Measurements from ENCODE around the gene GRK5.

GRK5 gene

DNA sequence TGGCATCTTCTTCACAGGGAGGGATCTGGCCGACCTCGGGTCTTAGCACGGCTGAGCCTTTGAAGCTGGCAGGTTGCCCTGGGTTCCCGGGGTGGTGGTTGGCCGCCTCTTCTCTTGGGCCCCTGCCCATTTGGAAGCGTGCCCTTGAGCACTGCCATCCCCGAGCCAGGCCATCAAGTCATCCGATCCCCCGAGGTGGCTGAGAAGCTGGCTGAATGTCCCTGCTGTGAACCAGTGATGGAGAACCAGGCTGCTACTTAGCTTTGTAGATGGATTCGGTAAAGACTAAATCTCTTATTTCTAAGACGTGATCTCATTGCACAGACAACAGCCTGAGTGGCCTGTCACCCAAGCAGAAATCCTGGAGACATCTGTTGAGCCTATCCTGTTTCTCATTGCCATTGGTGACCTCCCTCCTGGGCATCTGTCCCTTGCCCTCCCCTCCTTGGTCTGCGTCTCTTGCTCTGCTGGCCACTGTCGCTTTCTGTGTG, 74.3 kb downstream of the GRK5 start:
- DNase-seq = no peak

DNA sequence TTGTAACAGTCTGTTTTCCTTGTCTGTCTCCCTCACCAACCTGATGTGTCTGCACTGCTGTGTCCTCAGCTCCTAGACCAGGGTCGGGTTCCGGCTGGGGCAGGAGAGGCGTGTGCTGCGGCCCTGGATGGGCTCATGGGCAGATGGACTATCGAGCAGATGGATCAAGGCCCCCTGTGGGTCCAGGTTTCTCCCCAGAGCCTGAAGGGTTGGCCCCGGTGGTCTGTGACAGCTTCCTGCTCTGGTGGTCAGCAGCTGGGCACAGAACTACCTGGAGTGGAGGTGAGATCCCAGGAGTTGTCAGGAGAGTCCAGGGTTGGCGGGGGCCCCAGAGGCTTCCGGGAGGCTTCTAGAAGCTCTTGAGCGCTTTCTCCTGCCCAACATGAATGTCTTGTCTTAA, 75.1 kb downstream of the GRK5 start:
- DNase-seq = no peak

DNA sequence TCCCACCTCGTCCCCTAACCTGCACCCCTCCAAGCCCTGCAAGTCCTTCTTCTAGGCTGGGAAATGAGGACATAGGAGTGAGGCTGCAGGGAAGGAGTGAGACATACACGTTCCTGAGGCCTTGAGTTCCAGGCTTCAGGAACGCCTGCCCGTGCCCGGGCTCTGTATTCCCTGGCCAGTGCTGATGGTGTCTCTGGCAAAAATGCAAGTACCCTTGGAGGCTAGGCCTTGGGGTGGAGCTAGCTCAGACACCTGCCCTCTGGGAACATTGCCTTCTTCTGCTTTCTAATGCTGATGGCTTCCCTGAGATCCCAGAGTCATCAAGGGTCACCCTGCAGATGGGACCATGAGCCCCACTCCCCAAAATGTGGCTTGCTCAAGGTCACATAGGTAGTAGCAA, 76.0 kb downstream of the GRK5 start:
- no peak for DNase-seq

DNA sequence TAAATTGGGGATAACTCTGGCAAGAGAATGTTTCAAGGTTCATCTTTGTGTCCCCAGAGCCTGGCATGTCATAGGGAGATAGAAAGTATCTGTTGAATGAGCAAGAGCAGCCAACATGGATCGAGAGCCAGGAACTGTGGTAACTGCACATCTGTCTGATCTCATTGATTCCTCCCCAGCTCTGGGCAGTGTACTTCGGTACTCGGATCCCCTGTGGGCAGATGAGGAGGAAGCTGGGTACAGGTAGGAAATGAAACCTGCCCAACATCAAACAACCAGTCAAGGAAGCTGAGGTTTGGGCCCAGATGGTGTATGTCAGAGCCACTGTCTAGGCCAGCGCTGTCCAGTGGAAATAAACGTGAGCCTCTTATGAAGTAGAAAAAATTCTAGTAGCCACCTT, 76.4 kb downstream of the GRK5 start:
- DNase-seq = peak; percentile 28

DNA sequence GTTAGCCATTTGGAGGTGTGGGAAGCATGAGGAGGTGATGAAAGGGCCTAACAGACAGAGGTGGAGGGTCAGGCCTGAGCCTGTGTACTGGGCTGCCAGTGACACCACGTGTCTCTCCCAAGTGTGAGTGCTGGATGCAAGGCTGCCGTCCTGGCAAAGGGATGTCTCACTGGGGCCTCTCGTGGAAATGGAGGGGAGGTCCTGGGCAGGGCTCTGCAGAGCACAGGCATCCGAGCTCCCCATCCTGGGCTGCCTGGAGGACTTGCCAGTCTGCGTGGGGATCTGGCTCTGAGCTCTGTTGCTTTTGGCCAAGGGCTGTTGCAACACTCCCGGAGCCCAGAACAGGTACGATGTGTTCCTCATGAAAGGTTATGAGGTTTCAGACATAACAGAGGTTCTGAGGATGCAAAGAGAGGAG, 77.3 kb downstream of the GRK5 start:
- no peak for DNase-seq

DNA sequence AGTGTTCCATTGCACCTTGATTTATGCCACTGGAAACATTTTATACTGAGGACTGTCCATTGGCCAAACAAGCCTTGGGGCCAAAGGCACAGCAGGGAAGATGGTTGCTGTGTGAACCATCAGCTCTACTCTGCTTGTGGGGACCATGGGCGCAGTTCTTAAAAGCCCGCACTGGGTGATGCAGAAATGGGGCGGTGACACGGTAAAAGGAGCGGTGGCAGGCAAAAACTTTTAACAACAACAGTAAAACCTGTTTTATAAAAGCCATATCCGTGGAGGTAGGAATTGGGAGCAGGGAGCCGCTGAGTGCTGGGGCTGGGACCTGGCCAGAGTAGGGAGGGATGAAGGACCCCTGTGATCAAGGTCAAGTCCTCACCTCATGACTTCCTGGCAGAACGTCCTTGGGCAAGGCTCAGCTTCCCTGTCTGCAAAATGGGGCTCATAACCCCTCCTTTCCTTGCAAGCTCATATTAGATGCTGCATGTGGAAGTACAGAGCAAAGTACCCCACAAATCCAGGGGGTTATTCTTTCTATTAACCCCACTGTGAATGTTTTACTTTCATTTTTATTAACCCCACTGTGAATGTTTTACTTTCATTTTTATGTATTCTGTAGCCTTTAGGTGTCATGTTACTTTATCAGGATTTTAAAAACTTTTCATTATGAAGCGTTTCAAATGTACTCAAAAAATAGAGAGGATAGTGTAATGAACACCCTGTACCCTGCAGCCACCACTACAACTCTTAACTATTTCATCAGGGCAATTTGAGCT, 78.3 kb downstream of the GRK5 start:
- DNase-seq = no peak

DNA sequence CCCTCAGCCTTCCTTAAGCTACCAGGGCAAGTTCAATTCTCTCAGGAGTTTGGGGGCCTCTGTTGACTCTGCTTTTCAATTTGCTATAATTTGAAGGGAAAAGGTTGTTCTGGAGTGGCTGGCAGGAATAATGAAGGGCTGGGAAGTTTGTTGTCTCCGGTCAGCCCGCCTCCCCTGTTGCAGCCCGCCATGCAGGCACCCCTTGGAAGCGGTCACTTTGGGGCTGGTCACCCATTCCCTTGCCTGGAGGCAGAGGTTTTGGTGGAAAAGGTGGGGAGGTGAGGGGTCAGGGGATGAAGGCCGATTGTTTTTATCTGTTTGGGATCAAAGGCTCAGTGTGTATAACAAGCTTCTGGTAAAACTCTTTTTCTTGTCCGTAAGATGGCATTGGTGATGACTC, 79.1 kb downstream of the GRK5 start:
- no peak for DNase-seq

DNA sequence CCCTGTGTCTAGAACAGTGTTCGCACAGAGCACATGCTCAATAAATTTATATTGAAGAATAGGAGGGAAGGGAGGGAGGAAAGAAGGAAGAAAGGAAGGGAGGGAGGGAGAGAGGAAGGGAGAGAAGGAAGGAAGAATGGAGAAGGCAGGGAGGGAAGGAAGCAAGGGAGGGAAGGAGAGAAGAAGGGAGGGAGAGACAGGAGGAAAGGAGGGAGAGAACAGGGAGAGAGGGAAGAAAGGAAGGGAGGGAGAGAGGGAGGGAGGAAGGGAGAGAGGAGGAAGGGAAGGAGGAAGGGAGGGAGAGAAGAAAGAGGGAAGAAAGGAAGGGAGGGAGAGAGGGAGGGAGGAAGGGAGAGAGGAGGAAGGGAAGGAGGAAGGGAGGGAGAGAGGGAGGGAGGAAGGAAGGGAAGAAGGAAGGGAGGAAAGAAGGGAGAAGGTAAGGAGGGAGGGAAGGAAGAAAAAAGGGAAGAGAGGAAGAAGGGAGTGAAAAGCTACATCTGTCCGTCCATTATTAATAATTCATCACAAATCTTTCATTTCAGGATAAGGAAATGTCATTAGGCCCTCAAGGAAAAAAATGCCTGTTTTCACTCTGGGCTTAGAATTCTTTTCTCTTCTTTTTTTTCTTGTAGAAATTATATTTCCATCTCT, 79.7 kb downstream of the GRK5 start:
- no peak for DNase-seq

DNA sequence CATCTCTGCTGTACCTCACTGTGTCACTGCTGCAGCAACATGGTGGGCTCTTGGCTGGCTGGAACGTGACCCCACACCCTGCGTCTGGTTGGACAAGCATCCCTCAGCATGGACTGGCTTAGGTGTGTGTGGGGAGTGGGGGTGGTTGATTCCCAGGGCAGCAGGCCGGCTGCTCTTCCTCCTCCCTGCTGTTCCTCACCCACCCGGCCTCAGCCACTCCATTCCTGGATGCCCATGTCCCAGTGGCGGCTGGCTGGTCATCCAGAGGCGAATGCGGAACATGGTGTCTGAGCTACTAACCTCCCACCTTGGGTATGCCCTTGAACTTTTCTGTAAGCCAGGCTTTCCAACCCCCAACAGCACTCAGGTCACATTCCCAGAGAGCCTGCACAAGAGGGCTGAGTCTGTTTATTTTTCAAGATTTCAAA, 81.2 kb downstream of the GRK5 start:
- DNase-seq = no peak

DNA sequence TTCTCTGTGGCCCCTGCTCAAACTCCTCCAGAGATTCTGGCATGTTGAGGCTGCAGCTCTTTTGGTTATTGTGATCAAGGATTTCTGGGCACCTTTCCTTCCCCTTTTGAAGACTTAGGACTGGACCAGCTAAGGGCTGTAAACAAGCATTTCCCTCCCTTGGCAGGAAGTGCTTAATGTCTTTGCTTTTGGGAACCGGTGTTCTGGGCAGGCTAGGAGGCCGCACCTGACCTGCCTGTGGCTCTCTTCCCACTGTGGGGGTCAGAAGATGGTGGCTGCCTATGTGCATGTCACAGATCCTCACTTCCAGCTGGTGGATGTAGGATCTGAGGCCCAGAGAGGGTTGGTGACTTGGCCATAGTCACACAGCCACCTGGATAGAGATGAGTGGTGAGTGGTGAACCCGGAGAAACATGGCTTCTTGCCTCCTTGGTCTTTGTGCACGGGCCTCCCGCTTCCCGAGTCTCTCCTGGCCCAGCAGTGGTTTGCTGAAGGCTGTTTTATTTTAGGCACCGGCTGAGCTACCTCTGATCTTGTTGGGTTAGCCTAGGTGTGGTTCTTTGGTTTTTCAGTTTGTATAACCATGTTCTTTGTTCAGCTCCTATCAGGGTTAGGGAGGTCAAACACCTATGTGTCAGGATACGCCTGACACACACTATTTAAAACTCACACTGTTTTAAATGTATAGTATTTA, 82.0 kb downstream of the GRK5 start:
- DNase-seq = no peak

DNA sequence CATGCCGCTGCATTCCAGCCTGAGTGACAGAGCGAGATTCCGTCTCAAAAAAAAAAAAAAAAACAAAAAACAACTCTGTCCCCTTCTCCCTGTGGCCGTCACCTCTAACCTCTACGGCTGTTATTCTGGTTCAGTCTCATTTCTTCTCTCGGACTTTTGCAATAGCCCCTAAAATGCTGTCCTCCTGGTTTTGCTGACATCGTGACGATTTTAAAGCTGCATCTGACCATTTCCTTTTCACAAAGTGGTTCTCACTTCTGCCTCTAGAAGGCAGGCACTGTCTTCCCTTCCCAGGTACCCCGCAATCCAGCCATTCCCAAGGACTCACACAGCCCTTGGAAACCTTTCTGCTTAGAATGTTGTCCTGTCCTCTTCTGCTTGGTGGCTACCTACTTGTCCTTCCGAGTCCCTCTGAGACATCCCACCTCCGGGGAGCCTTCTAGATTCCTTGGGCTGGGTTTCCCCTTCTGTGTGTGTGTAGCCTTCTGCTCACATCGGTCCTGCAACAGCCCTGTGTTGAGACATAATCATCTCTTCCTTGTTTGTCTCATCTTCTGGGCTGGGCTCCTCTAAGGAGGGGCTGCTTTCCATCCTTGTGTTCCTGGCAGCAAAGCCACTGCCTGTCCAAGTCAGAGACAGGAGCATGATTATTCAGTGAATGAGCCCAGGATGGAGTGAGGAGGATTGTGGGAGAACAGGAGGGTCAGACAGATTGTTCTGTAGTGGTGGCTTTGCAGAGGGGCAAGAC, 83.1 kb downstream of the GRK5 start:
- DNase-seq = no peak

DNA sequence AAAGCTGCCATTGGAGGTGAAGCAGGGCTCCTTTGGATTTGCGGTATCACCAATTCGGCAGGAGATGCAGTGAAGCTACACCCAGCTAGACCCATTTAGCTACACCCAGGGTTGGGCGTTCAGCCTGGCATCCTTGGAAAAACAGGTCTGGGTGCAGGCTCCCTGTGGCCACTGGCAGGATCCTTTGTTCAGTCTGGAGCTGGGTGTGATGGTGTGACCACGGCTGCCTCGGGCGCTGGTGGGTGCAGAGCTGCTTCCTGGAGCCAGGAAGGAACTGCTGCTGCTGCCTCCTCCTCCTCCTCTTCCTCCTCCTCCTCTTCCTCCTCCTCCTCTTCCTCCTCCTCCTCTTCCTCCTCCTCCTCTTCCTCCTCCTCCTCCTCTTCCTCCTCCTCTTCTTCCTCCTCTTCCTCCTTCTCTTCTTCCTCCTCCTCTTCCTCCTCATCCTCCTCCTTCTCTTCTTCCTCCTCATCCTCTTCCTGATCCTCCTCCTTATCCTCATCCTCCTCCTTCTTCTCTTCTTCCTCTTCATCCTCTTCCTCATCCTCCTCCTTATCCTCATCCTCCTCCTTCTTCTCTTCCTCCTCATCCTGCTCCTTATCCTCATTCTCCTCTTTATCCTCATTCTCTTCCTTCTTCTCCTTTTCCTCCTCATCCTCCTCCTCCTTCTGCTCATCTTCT, 84.0 kb downstream of the GRK5 start:
- no peak for DNase-seq

DNA sequence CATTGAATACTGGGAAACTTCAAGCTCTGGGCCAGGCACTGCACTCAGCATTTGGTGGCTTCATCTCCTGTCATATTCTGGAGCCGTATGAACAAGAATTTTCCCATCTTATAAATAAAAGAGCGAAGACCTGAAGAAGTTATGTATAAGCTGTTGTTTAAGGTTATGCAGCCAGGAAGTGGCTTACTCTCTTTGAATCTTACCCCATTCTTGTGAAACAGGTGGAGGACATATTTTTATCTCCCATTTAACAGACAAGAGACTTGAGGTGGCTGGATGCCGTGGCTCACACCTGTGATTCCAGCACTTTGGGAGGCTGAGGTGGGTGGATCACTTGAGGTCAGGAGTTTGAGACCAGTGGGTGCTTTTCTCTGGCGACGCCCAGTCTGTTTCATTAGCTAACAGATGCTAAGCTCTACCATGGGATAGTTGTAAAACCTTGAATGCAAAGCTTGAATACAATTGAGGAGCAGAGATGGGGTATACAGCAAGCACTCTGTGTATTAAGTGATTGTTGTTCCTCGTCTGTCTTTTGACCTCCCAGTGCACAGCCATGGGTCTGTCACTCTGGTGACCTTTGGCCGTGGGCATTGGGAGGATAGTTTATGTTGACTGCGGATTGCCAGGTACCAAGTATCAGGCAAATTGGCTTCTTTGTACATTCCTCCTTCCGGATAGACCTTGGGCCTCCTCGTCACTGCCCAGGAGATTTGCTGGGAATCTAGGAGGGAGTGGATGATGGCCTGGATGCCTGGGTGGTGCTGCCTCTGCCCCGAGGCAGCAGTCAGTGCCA, 85.8 kb downstream of the GRK5 start:
- no peak for DNase-seq

DNA sequence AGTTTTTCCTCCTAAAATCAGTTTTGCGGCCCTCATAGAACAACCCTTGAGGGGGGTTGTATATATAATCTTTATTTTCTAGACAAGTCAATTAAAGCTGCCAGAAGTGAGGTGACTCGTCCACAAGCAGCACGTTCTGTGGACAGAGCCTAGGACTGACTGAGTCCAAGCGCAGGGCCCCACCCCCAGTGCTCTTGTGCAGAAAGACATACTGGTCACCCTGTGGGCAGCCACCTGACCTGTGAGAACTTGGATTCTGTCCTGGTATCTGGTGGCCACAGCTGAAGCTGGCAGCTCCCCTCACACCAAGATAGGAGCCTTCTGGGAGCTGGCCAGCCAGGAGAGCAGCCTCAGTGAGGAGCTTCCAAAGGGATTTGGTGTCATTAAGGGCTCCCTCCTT, 89.3 kb downstream of the GRK5 start:
- no peak for DNase-seq

DNA sequence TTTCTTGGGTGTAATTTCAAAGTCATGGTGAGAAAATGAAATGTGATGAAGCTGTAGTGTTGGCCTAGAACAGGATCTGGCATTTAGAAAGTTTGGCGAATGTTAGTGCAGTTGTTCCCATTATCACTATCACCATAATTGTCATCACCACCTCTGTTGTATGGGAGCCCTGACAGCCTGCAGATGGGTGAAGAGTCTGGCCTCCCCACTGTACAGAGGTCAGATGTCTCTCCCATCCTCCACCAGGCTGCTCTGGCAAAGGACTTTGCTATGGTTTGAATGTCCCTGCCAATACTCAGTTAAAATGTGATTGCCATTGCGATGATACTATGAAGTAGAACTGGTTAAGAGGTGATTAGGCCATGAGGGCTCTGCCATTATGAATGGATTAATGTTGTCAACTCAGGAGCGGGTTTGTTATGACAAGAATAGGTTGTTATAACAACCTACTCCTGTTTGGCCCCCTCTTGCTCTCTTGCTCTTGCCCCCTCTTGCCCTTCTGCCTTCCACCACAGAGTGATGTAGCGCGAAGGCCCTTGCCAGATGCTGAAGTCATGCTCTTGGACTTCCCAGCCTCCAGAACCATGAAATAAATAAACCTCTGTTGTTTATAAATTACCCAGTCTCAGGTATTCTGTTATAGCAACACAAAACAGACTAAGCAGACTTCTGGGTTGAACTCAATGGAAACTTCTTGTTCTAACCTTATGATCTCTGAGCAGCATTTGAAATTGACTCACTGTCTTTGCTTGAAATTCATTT, 90.0 kb downstream of the GRK5 start:
- DNase-seq = no peak

DNA sequence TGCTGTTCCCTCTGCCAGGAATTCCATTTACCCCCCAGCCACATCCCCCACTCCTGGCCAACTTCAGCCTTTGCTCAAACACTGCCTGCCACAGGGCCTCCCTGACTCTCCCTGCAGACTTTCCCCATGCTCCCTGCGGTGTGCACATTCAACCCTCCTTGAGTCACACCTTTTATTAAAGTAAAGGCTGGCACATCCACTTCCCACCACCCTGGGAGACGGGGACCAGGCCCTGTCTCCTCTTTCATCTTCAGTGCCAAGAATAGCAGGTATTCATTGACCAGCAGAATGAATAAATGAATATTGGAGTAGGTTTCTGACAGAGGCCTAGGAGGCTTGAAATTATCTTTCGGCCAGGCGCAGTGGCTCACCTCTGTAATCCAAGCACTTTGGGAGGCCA, 91.4 kb downstream of the GRK5 start:
- no peak for DNase-seq

DNA sequence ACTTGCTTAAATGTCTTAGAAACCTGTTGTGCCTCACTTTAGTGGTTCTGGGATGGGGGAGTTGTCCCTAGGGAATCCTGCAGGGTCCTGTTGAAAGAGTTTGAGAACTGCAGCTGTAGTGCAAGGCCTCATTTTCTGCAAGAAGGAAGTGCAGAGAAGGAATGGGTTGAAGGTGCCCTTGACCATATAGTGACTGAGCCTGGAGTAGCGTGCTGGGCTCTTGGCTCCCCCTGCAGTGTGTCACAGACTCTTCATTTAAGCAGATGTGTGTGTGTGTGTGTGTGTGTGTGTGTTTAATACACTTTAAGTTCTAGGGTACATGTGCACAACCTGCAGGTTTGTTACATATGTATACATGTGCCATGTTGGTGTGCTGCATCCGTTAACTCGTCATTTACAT, 92.2 kb downstream of the GRK5 start:
- no peak for DNase-seq

DNA sequence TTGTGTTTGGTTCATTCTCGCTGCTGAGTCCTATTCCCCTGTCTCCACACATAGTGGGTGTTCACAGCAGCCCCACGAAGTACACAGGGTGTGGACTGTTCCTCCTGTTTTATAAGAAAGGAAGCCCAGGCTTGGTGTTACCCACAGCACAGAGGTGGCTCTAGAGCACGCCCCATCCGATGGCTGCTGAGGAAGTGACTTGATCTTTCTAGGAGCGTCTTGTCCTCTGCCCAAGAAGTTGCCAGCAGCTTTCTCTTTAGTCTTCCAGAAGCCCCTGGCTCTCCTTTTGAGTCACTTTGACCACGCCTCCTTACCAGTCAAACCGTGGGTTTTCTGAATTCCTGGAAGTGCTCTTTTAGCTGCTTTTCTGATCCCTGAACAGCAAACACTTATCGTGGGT, 94.0 kb downstream of the GRK5 start:
- DNase-seq = peak; percentile 92

DNA sequence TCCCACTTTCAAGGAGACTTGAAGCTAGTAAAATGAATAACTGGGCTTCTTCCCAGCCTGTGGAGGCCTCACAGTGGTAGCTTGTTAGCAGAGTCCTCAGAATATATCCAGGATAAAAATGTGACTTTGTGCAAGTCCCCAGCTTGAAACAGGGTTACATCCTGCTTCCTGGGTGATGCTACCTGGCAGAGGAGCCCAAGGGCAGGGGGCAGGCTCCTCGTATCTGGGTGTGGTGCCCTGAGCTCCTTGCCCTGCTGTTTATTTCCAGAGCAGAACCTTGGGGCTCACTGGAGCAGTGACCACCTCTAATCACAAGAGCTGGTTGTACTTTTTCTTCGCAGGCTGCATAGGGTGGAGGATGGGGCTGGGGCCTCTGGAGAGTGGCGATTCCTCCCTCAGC, 94.8 kb downstream of the GRK5 start:
- no peak for DNase-seq

DNA sequence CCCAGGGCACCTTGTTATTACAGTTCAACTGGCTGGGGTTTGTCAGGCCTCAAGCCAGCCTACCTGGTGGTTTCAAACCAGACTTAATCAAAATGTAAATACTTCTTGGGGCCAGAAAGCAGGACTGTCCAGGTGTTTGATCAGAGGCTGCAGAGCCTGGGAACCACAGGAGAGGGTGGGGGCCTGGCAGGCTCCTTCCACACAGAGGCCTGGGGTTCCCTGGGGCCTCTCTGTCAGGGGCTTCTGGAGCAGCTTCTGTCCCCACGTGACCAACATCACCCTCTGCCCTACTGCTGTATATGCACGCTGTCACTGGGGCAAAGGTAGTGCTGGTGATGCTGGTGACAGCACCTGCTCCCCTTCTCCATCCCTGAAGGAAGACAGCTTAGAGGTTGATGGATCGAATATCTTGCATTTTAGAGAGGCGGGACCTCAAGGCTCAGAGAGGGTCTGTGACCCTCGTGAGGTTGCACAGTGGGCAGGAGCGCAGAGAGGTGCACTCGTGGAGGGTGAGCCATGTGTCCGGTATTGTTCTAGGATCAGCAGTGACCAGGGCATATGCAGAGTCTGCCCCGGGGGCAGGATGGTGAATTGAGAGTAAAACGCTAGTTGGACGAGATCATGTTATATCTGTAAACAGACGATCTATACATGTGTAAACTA, 95.4 kb downstream of the GRK5 start:
- no peak for DNase-seq
